Mucosa of stomach (tissue), 1 donor: ENCODE measurements around the gene ATP11A.
"Not testable (repeated sequence)": the region's sequence is repeated elsewhere in the genome, so short reads cannot be mapped to it uniquely, and the experiment has no call there.

Experiments used
- H3K27me3 ChIP-seq: one replicate; pipeline ENCODE4 v1.7.0; 2013; ENCODE audit warnings: mild to moderate bottlenecking, low read length; ENCODE audit not compliant: control insufficient read depth, insufficient read depth
- H3K36me3 ChIP-seq: one replicate; pipeline ENCODE4 v1.7.0; 2013; ENCODE audit warnings: low read length; ENCODE audit not compliant: control insufficient read depth, insufficient read depth
- H3K4me1 ChIP-seq: one replicate; pipeline ENCODE4 v1.7.0; 2013; ENCODE audit warnings: mild to moderate bottlenecking, low read length; ENCODE audit not compliant: control insufficient read depth, insufficient read depth
- H3K4me3 ChIP-seq: one replicate; pipeline ENCODE4 v1.7.0; 2013; ENCODE audit warnings: low read length
- H3K9ac ChIP-seq: one replicate; pipeline ENCODE4 v1.7.0; 2013; ENCODE audit warnings: mild to moderate bottlenecking, low read length, moderate library complexity
- H3K9me3 ChIP-seq: one replicate; pipeline ENCODE4 v1.7.0; 2013; ENCODE audit warnings: mild to moderate bottlenecking, low read length, moderate library complexity; ENCODE audit not compliant: control insufficient read depth
- donor health status: Pancreatic carcinoma.

The ATP11A gene

GRCh38 chr13:112800807-112801206 is 111.0 kb downstream of the ATP11A start:
- H3K4me3 ChIP-seq, H3K9me3 ChIP-seq, H3K27me3 ChIP-seq, H3K36me3 ChIP-seq, H3K4me1 ChIP-seq, H3K9ac ChIP-seq: not testable (repeated sequence)

- no peak overlapping the region for H3K9ac ChIP-seq
- no peaks in the 10 kb centered on the region for H3K27me3 ChIP-seq
- H3K4me3 ChIP-seq: no peak overlapping the region
- H3K9me3 ChIP-seq: no peaks in the 10 kb centered on the region
- no peaks in the 10 kb centered on the region for H3K4me1 ChIP-seq
- no peaks in the 10 kb centered on the region for H3K36me3 ChIP-seq
Measured at GRCh38 chr13:112802802-112803195, 113.0 kb downstream of the ATP11A start.

GRCh38 chr13:112803422-112803821 is 113.6 kb downstream of the ATP11A start:
- H3K4me1 ChIP-seq: no peaks in the 10 kb centered on the region
- no peaks in the 10 kb centered on the region for H3K9me3 ChIP-seq
- no peak overlapping the region for H3K4me3 ChIP-seq
- H3K27me3 ChIP-seq: no peaks in the 10 kb centered on the region
- H3K36me3 ChIP-seq: no peaks in the 10 kb centered on the region
- no peak overlapping the region for H3K9ac ChIP-seq

- Histone ChIP-seq H3K9me3 (no peaks in the 10 kb centered on the region), H3K4me1 (no peaks in the 10 kb centered on the region), H3K9ac (no peak overlapping the region), H3K4me3 (no peak overlapping the region), H3K27me3 (no peaks in the 10 kb centered on the region), H3K36me3 (no peaks in the 10 kb centered on the region)
Measured at GRCh38 chr13:112804374-112804773, 114.5 kb downstream of the ATP11A start.

GRCh38 chr13:112806739-112807652 is 117.2 kb downstream of the ATP11A start:
- Histone ChIP-seq H3K9ac (no peak overlapping the region), H3K4me1 (no peaks in the 10 kb centered on the region), H3K36me3 (no peaks in the 10 kb centered on the region), H3K9me3 (no peaks in the 10 kb centered on the region), H3K27me3 (no peaks in the 10 kb centered on the region), H3K4me3 (no peak overlapping the region)

GRCh38 chr13:112807653-112808376 is 118.0 kb downstream of the ATP11A start:
- no peaks in the 10 kb centered on the region for H3K27me3 ChIP-seq
- no peaks in the 10 kb centered on the region for H3K9me3 ChIP-seq
- H3K36me3 ChIP-seq: no peaks in the 10 kb centered on the region
- H3K4me1 ChIP-seq: no peaks in the 10 kb centered on the region
- no peak overlapping the region for H3K4me3 ChIP-seq
- H3K9ac ChIP-seq: no peak overlapping the region

- Histone ChIP-seq H3K4me3 (no peak overlapping the region), H3K9me3 (no peaks in the 10 kb centered on the region), H3K9ac (no peak overlapping the region), H3K36me3 (no peaks in the 10 kb centered on the region), H3K27me3 (no peaks in the 10 kb centered on the region), H3K4me1 (no peaks in the 10 kb centered on the region)
Measured at GRCh38 chr13:112808377-112809140, 118.7 kb downstream of the ATP11A start.

- H3K4me1 ChIP-seq: no peaks in the 10 kb centered on the region
- H3K36me3 ChIP-seq: no peaks in the 10 kb centered on the region
- H3K9ac ChIP-seq: no peak overlapping the region
- H3K27me3 ChIP-seq: no peaks in the 10 kb centered on the region
- no peaks in the 10 kb centered on the region for H3K9me3 ChIP-seq
- no peak overlapping the region for H3K4me3 ChIP-seq
Measured at GRCh38 chr13:112809332-112810315, 119.8 kb downstream of the ATP11A start.

- H3K9me3 ChIP-seq: no peaks in the 10 kb centered on the region
- H3K36me3 ChIP-seq: no peaks in the 10 kb centered on the region
- H3K27me3 ChIP-seq: no peaks in the 10 kb centered on the region
- H3K9ac ChIP-seq: no peak overlapping the region
- H3K4me1 ChIP-seq: no peaks in the 10 kb centered on the region
- H3K4me3 ChIP-seq: no peak overlapping the region
Measured at GRCh38 chr13:112810608-112811007, 120.8 kb downstream of the ATP11A start.

GRCh38 chr13:112812306-112813055 is 122.6 kb downstream of the ATP11A start:
- H3K9me3 ChIP-seq: no peaks in the 10 kb centered on the region
- no peak overlapping the region for H3K4me3 ChIP-seq
- no peaks in the 10 kb centered on the region for H3K27me3 ChIP-seq
- H3K36me3 ChIP-seq: no peaks in the 10 kb centered on the region
- no peaks in the 10 kb centered on the region for H3K4me1 ChIP-seq
- no peak overlapping the region for H3K9ac ChIP-seq

GRCh38 chr13:112813552-112813951 is 123.7 kb downstream of the ATP11A start:
- H3K36me3 ChIP-seq: peaks cover 3% of the 10 kb centered on the region

More at GRCh38 chr13:112813552-112813951, 123.7 kb downstream of the ATP11A start:
- H3K27me3 ChIP-seq: no peaks in the 10 kb centered on the region
- no peak overlapping the region for H3K4me3 ChIP-seq
- no peaks in the 10 kb centered on the region for H3K4me1 ChIP-seq
- H3K9me3 ChIP-seq: no peaks in the 10 kb centered on the region
- H3K9ac ChIP-seq: no peak overlapping the region
